ENCODE data around the gene PTPN6. TPM values are rescaled to one million over a fixed set of nuclear protein-coding genes. Genes with fewer than 3 reads are reported as not detected.

PTPN6 gene
- total and polyA plus RNA-seq, 9 of the 15 experiments (the other 6 are each of a cell fraction or from before 2014, with no cell fraction given), result 1.5 to 5.1 (median 3.9) TPM

DNA sequence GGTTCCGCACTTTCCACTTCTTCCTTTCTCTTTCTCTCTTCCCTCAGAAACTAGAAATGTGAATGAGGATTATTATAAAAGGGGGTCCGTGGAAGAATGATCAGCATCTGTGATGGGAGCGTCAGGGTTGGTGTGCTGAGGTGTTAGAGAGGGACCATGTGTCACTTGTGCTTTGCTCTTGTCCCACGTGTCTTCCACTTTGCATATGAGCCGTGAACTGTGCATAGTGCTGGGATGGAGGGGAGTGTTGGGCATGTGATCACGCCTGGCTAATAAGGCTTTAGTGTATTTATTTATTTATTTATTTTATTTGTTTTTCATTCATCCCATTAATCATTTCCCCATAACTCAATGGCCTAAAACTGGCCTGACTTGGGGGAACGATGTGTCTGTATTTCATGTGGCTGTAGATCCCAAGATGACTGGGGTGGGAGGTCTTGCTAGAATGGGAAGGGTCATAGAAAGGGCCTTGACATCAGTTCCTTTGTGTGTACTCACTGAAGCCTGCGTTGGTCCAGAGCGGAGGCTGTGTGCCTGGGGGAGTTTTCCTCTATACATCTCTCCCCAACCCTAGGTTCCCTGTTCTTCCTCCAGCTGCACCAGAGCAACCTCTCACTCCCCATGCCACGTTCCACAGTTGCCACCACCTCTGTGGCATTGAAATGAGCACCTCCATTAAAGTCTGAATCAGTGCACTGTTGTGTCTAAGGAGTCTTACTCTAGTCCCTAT is 28.0 kb upstream of the PTPN6 start:
- H3K9me1 ChIP-seq (ENCODE audit: control insufficient read depth, insufficient read depth, low read length), result peaks cover 4% of the 10 kb centered on the region
- in situ Hi-C loops (cut with MboI), result no loop called here
- intact Hi-C loops (cut with micrococcal nuclease), result no loop called here
- no peak overlapping the region for H3K4me3 ChIP-seq
- H3K4me2 ChIP-seq (ENCODE audit: insufficient read depth, low read length), result no peak overlapping the region
- WGBS (ENCODE audit: insufficient coverage, low coverage, missing lambda C conversion rate), result 43% methylated on average over 9 of the region's 10 CpGs
- H3K27me3 ChIP-seq (ENCODE audit: control insufficient read depth in 2 of 2, insufficient read depth in 2 of 2, low read length in 2 of 2), result no peaks in the 10 kb centered on the region
- no peak overlapping the region for H3K27ac ChIP-seq (ENCODE audit: extremely low read depth, low read depth, low read length)
- no peak overlapping the region for H3K9ac ChIP-seq (ENCODE audit: insufficient read depth in 1 of 2, low read depth in 2 of 2, low read length in 2 of 2)
- POLR2A ChIA-PET, result interaction anchor here (0.6 to 4.0 kb wide), 2 partner anchors 21 to 423 kb away, joined by 3 to 29 read pairs; partner anchors contain the start of genes C12orf57 and RNU7-1
- DNase-seq (ENCODE audit: extremely low read depth in 1 of 4, low spot score in 3 of 4) (no peak), ATAC-seq (no peak), FAIRE-seq (no peak)
- CTCF ChIA-PET (ENCODE audit: low intra/inter-chr PET ratio), result interaction anchor here (1.1 kb wide), 1 partner anchor 37 kb away, joined by 4 read pairs; no protein-coding TSS in a partner anchor
- peaks cover 20% of the 10 kb centered on the region; the same call in 2 of the 3 replicates for H3K36me3 ChIP-seq (ENCODE audit: control insufficient read depth, insufficient read depth, low read length)
- peaks cover 19 to 31% of the 10 kb centered on the region in 2 experiments; a peak in 4 of 5 replicates for H3K4me1 ChIP-seq (replicated peaks in 1 of 2; ENCODE audit: control insufficient read depth in 2 of 2, insufficient read depth in 2 of 2, low read length in 2 of 2)
- TSS peak; percentile 70 for BruUV-seq (replicated peaks)
- TF ChIP-seq LARP7 (IDR thresholded peaks at IDR 0.05) (no peak), SIN3A (IDR thresholded peaks at IDR 0.05; ENCODE audit: borderline replicate concordance in 2 of 2, control insufficient read depth in 1 of 2, low read depth in 2 of 2, low read length in 2 of 2) (no peak), CBX3 (IDR thresholded peaks at IDR 0.05; ENCODE audit: borderline replicate concordance in 1 of 2, low read length in 2 of 2) (no peak), EHMT2 (IDR thresholded peaks at IDR 0.05) (no peak), KAT2B (IDR thresholded peaks at IDR 0.05; ENCODE audit: low read depth, low read length) (no peak), ZNF699 (CRISPR knock-in tag; IDR thresholded peaks at IDR 0.05; ENCODE audit: insufficient replicate concordance) (no peak), KLF6 (CRISPR knock-in tag; IDR thresholded peaks at IDR 0.05; ENCODE audit: borderline replicate concordance) (no peak), CHD4 (IDR thresholded peaks at IDR 0.05; ENCODE audit: insufficient read depth, insufficient replicate concordance, low read depth, low read length, poor library complexity, severe bottlenecking) (no peak), PTTG1 (tag; IDR thresholded peaks at IDR 0.05; ENCODE audit: low read depth) (no peak)
- TF ChIP-seq, protein P1, sequence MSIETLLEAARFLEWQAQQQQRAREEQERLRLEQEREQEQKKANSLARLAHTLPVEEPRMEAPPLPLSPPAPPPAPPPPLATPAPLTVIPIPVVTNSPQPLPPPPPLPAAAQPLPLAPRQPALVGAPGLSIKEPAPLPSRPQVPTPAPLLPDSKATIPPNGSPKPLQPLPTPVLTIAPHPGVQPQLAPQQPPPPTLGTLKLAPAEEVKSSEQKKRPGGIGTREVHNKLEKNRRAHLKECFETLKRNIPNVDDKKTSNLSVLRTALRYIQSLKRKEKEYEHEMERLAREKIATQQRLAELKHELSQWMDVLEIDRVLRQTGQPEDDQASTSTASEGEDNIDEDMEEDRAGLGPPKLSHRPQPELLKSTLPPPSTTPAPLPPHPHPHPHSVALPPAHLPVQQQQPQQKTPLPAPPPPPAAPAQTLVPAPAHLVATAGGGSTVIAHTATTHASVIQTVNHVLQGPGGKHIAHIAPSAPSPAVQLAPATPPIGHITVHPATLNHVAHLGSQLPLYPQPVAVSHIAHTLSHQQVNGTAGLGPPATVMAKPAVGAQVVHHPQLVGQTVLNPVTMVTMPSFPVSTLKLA (conservative IDR thresholded peaks at IDR 0.05), result no peak
- no peak overlapping the region for H2AFZ ChIP-seq (ENCODE audit: low read depth, low read length)
- no peaks in the 10 kb centered on the region for H4K20me1 ChIP-seq (replicated peaks; ENCODE audit: control insufficient read depth, insufficient read depth, low read length)
- H3K9me3 ChIP-seq (replicated peaks; ENCODE audit: control insufficient read depth, insufficient read depth, low read depth, low read length), result no peaks in the 10 kb centered on the region
- peaks cover 5% of the 10 kb centered on the region; the same call in 1 of the 3 replicates for H3K79me2 ChIP-seq (ENCODE audit: control insufficient read depth, insufficient read depth, low read length)

All from K562 (cell line).